ENCODE data around the gene LLGL2. TPM values are rescaled to one million over a fixed set of nuclear protein-coding genes. Genes with fewer than 3 reads are reported as not detected.
A peak's percentile ranks its signal among the peaks of the same experiment; 100 is the strongest.

LLGL2 gene
- total RNA-seq, 5 donors from 2014 or later (not counting 1 experiment from before 2014, with no cell fraction given): 31.2 to 75.7 (median 53.4) TPM

- Mint-ChIP-seq H3K4me3 (no peak overlapping the region), H3K27ac (no peak overlapping the region), H3K4me1 (no peaks in the 10 kb centered on the region), H3K36me3 (no peaks in the 10 kb centered on the region), H3K9me3 (no peaks in the 10 kb centered on the region), H3K27me3 (no peaks in the 10 kb centered on the region)
- no peak for ATAC-seq (replicated peaks in 1 of 4)
- H3K27me3 ChIP-seq (replicated peaks in 1 of 2; ENCODE audit: control insufficient read depth in 2 of 2, extremely low read depth in 1 of 2, insufficient read depth in 2 of 2, low read length in 1 of 2): peaks cover 0 to 21% of the 10 kb centered on the region in 2 experiments
- H3K36me3 ChIP-seq (ENCODE audit: control insufficient read depth in 2 of 2, extremely low read depth in 1 of 2, insufficient read depth in 1 of 2, low read length in 1 of 2): peaks cover 17 to 34% of the 10 kb centered on the region in 2 donors
- 88% methylated on average over 22 of the region's 24 CpGs for WGBS (ENCODE audit: insufficient coverage)
- DNase-seq: no peak
- ChIA-PET CTCF (interaction anchor here in 1 of 2 donors (1.1 kb wide), 1 partner anchor 17 kb away, joined by 3 read pairs; the partner anchor contains the start of gene SMIM5), POLR2A (no interaction called here)
- no peaks in the 10 kb centered on the region for H3K4me1 ChIP-seq (ENCODE audit: control insufficient read depth in 1 of 2, extremely low read depth in 1 of 2, insufficient read depth in 2 of 2, low read length in 2 of 2)
- H3K9me3 ChIP-seq: no peaks in the 10 kb centered on the region
- H3K4me3 ChIP-seq (ENCODE audit: control insufficient read depth in 1 of 2, extremely low read depth in 1 of 2, low read length in 1 of 2): no peak overlapping the region
- H3K27ac ChIP-seq (ENCODE audit: low read length): no peak overlapping the region
Measured at GRCh38 chr17:75616521-75617122, 91.1 kb downstream of the LLGL2 start.

GRCh38 chr17:75617218-75617617 lies 91.7 kb downstream of the LLGL2 start:
- Mint-ChIP-seq H3K27me3 (no peaks in the 10 kb centered on the region), H3K36me3 (no peaks in the 10 kb centered on the region), H3K4me3 (no peak overlapping the region), H3K4me1 (peaks cover 0 to 4% (median 0%) of the 10 kb centered on the region in 3 donors), H3K27ac (no peak overlapping the region), H3K9me3 (no peaks in the 10 kb centered on the region)
- Histone ChIP-seq H3K36me3 (ENCODE audit: control insufficient read depth in 2 of 2, extremely low read depth in 1 of 2, insufficient read depth in 1 of 2, low read length in 1 of 2) (peaks cover 15 to 38% of the 10 kb centered on the region in 2 donors), H3K4me1 (ENCODE audit: control insufficient read depth in 1 of 2, extremely low read depth in 1 of 2, insufficient read depth in 2 of 2, low read length in 2 of 2) (no peaks in the 10 kb centered on the region), H3K27ac (ENCODE audit: low read length) (no peak overlapping the region), H3K9me3 (no peaks in the 10 kb centered on the region), H3K27me3 (replicated peaks in 1 of 2; ENCODE audit: control insufficient read depth in 2 of 2, extremely low read depth in 1 of 2, insufficient read depth in 2 of 2, low read length in 1 of 2) (peaks cover 0 to 21% of the 10 kb centered on the region in 2 experiments), H3K4me3 (ENCODE audit: control insufficient read depth in 1 of 2, extremely low read depth in 1 of 2, low read length in 1 of 2) (no peak overlapping the region)
- ChIA-PET CTCF (interaction anchor here in 1 of 2 donors (1.1 kb wide), 1 partner anchor 16 kb away, joined by 3 read pairs; the partner anchor contains the start of gene SMIM5), POLR2A (no interaction called here)
- WGBS (ENCODE audit: insufficient coverage): 91% methylated on average over 16 of the region's 16 CpGs
- ATAC-seq (replicated peaks in 1 of 4): no peak
- no peak for DNase-seq

GRCh38 chr17:75617675-75618074 lies 92.2 kb downstream of the LLGL2 start:
- Mint-ChIP-seq H3K4me3 (no peak overlapping the region), H3K36me3 (no peaks in the 10 kb centered on the region), H3K4me1 (peaks cover 0 to 6% (median 0%) of the 10 kb centered on the region in 3 donors), H3K27ac (no peak overlapping the region), H3K9me3 (no peaks in the 10 kb centered on the region), H3K27me3 (no peaks in the 10 kb centered on the region)
- Histone ChIP-seq H3K9me3 (no peaks in the 10 kb centered on the region), H3K27me3 (replicated peaks in 1 of 2; ENCODE audit: control insufficient read depth in 2 of 2, extremely low read depth in 1 of 2, insufficient read depth in 2 of 2, low read length in 1 of 2) (peaks cover 0 to 21% of the 10 kb centered on the region in 2 experiments), H3K27ac (ENCODE audit: low read length) (no peak overlapping the region), H3K36me3 (ENCODE audit: control insufficient read depth in 2 of 2, extremely low read depth in 1 of 2, insufficient read depth in 1 of 2, low read length in 1 of 2) (peaks cover 13 to 37% of the 10 kb centered on the region in 2 donors), H3K4me3 (ENCODE audit: control insufficient read depth in 1 of 2, extremely low read depth in 1 of 2, low read length in 1 of 2) (no peak overlapping the region), H3K4me1 (ENCODE audit: control insufficient read depth in 1 of 2, extremely low read depth in 1 of 2, insufficient read depth in 2 of 2, low read length in 2 of 2) (no peaks in the 10 kb centered on the region)
- ChIA-PET POLR2A (no interaction called here), CTCF (interaction anchor here in 1 of 2 donors (1.1 kb wide), 1 partner anchor 16 kb away, joined by 3 read pairs; the partner anchor contains the start of gene SMIM5)
- WGBS (ENCODE audit: insufficient coverage): 83% methylated on average over 2 of the region's 11 CpGs
- no peak for DNase-seq
- ATAC-seq (replicated peaks in 1 of 4): no peak

GRCh38 chr17:75619506-75620431 lies 94.3 kb downstream of the LLGL2 start:
- Histone ChIP-seq H3K9me3 (no peaks in the 10 kb centered on the region), H3K27ac (ENCODE audit: low read length) (no peak overlapping the region), H3K4me1 (ENCODE audit: control insufficient read depth in 1 of 2, extremely low read depth in 1 of 2, insufficient read depth in 2 of 2, low read length in 2 of 2) (no peaks in the 10 kb centered on the region), H3K4me3 (ENCODE audit: control insufficient read depth in 1 of 2, extremely low read depth in 1 of 2, low read length in 1 of 2) (no peak overlapping the region), H3K36me3 (ENCODE audit: control insufficient read depth in 2 of 2, extremely low read depth in 1 of 2, insufficient read depth in 1 of 2, low read length in 1 of 2) (peaks cover 12 to 27% of the 10 kb centered on the region in 2 donors), H3K27me3 (replicated peaks in 1 of 2; ENCODE audit: control insufficient read depth in 2 of 2, extremely low read depth in 1 of 2, insufficient read depth in 2 of 2, low read length in 1 of 2) (peaks cover 0 to 21% of the 10 kb centered on the region in 2 experiments)
- no peak overlapping the region for H3K4me3 Mint-ChIP-seq
- DNase-seq (peak in 2 of 35 experiments; percentile 4 to 21), ATAC-seq (replicated peaks in 1 of 4) (peak in 1 of 4 experiments; percentile 23)
- no peaks in the 10 kb centered on the region for H3K27me3 Mint-ChIP-seq
- no peaks in the 10 kb centered on the region for H3K36me3 Mint-ChIP-seq
- CTCF ChIA-PET: interaction anchor here in 1 of 2 donors (0.6 kb wide), 1 partner anchor 128 kb away, joined by 10 read pairs; no protein-coding TSS in a partner anchor
- POLR2A ChIA-PET: no interaction called here
- no peak overlapping the region for H3K27ac Mint-ChIP-seq
- no peaks in the 10 kb centered on the region for H3K9me3 Mint-ChIP-seq
- 86% methylated on average over 31 of the region's 36 CpGs for WGBS (ENCODE audit: insufficient coverage)
- H3K4me1 Mint-ChIP-seq: peaks cover 0 to 6% (median 0%) of the 10 kb centered on the region in 3 donors

GRCh38 chr17:75621489-75621888 lies 96.0 kb downstream of the LLGL2 start:
- DNase-seq (no peak), ATAC-seq (replicated peaks in 1 of 4) (no peak)
- Histone ChIP-seq H3K27ac (ENCODE audit: low read length) (no peak overlapping the region), H3K27me3 (replicated peaks in 1 of 2; ENCODE audit: control insufficient read depth in 2 of 2, extremely low read depth in 1 of 2, insufficient read depth in 2 of 2, low read length in 1 of 2) (peaks cover 0 to 14% of the 10 kb centered on the region in 2 experiments), H3K4me3 (ENCODE audit: control insufficient read depth in 1 of 2, extremely low read depth in 1 of 2, low read length in 1 of 2) (no peak overlapping the region), H3K36me3 (ENCODE audit: control insufficient read depth in 2 of 2, extremely low read depth in 1 of 2, insufficient read depth in 1 of 2, low read length in 1 of 2) (peaks cover 11 to 33% of the 10 kb centered on the region in 2 donors), H3K9me3 (no peaks in the 10 kb centered on the region), H3K4me1 (ENCODE audit: control insufficient read depth in 1 of 2, extremely low read depth in 1 of 2, insufficient read depth in 2 of 2, low read length in 2 of 2) (no peaks in the 10 kb centered on the region)
- ChIA-PET CTCF (no interaction called here), POLR2A (no interaction called here)
- 71% methylated on average over 1 of the region's 4 CpGs for WGBS (ENCODE audit: insufficient coverage)
- Mint-ChIP-seq H3K9me3 (no peaks in the 10 kb centered on the region), H3K4me3 (no peak overlapping the region), H3K27ac (no peak overlapping the region), H3K27me3 (no peaks in the 10 kb centered on the region), H3K4me1 (peaks cover 0 to 6% (median 0%) of the 10 kb centered on the region in 3 donors), H3K36me3 (no peaks in the 10 kb centered on the region)

- Histone ChIP-seq H3K27ac (ENCODE audit: low read length) (no peak overlapping the region), H3K27me3 (replicated peaks in 1 of 2; ENCODE audit: control insufficient read depth in 2 of 2, extremely low read depth in 1 of 2, insufficient read depth in 2 of 2, low read length in 1 of 2) (peaks cover 0 to 10% of the 10 kb centered on the region in 2 experiments), H3K36me3 (ENCODE audit: control insufficient read depth in 2 of 2, extremely low read depth in 1 of 2, insufficient read depth in 1 of 2, low read length in 1 of 2) (peaks cover 7 to 33% of the 10 kb centered on the region in 2 donors), H3K9me3 (no peaks in the 10 kb centered on the region), H3K4me1 (ENCODE audit: control insufficient read depth in 1 of 2, extremely low read depth in 1 of 2, insufficient read depth in 2 of 2, low read length in 2 of 2) (no peaks in the 10 kb centered on the region), H3K4me3 (ENCODE audit: control insufficient read depth in 1 of 2, extremely low read depth in 1 of 2, low read length in 1 of 2) (no peak overlapping the region)
- Mint-ChIP-seq H3K9me3 (no peaks in the 10 kb centered on the region), H3K4me3 (no peak overlapping the region), H3K4me1 (peaks cover 0 to 6% (median 0%) of the 10 kb centered on the region in 3 donors), H3K27ac (no peak overlapping the region), H3K27me3 (no peaks in the 10 kb centered on the region), H3K36me3 (no peaks in the 10 kb centered on the region)
- no peak for ATAC-seq (replicated peaks in 1 of 4)
- CTCF ChIA-PET: no interaction called here
- no peak for DNase-seq
- WGBS (ENCODE audit: insufficient coverage): 94% methylated on average over 6 of the region's 8 CpGs
- POLR2A ChIA-PET: no interaction called here
Measured at GRCh38 chr17:75622076-75622475, 96.6 kb downstream of the LLGL2 start.

Data from T-cell (primary cell).